Lower leg skin (tissue), 3 donors: ENCODE data around the gene RND2.

Experiments
- POLR2A ChIP-seq, 2 donors: fragments of 450-650 bp; IDR thresholded peaks; one replicate each; pipeline ENCODE4 v1.6.1; 2016 to 2017; ENCODE audit warnings: antibody characterized with exemption in 2 of 2, mild to moderate bottlenecking in 1 of 2, moderate library complexity in 1 of 2
- TF ChIP-seq, protein P1 (sequence below), 3 donors: fragments of 450-650 bp; IDR thresholded peaks; one replicate each; pipeline ENCODE4 v1.5.1; 2016; ENCODE audit warnings: antibody characterized with exemption in 3 of 3, mild to moderate bottlenecking in 3 of 3, moderate library complexity in 2 of 3

DNA sequence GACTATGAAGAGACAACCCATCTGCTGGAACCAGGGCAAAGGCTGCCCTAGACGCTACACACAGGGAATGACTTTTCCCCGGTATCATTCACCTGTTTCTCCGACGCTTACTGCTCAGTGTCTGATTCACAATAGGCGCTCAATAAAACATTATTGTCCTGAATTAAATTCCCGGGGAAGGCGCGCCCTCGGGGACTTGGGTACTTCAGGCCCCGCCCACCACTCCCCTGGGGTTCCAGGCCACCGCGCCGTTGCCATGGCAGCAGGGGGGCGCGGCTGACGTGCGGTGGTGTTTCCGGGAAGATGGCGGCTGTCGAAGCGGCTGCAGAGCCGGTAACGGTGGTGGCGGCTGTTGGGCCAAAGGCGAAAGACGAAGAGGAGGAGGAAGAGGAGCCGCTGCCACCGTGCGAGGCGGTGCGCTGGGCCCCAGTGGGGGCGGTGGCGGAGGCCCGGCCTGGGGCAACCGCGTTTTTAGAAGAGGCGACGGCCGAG is 44.7 kb upstream of the RND2 start, which contains the start of gene RUNDC1:
- TF ChIP-seq POLR2A (IDR thresholded peaks at IDR 0.05), result no peak
- TF ChIP-seq, protein P1, sequence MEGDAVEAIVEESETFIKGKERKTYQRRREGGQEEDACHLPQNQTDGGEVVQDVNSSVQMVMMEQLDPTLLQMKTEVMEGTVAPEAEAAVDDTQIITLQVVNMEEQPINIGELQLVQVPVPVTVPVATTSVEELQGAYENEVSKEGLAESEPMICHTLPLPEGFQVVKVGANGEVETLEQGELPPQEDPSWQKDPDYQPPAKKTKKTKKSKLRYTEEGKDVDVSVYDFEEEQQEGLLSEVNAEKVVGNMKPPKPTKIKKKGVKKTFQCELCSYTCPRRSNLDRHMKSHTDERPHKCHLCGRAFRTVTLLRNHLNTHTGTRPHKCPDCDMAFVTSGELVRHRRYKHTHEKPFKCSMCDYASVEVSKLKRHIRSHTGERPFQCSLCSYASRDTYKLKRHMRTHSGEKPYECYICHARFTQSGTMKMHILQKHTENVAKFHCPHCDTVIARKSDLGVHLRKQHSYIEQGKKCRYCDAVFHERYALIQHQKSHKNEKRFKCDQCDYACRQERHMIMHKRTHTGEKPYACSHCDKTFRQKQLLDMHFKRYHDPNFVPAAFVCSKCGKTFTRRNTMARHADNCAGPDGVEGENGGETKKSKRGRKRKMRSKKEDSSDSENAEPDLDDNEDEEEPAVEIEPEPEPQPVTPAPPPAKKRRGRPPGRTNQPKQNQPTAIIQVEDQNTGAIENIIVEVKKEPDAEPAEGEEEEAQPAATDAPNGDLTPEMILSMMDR (IDR thresholded peaks at IDR 0.05), result no peak
